NCI-H1092 treated with DMSO at 0.1 percent for 48 hours (cell line): ENCODE data around the gene EFNA5.
"Not testable (repeated sequence)": the region's sequence is repeated elsewhere in the genome, so short reads cannot be mapped to it uniquely, and the experiment has no call there.

Source experiments
- DNase-seq: peaks from one replicate; lab custom pipeline; 2025; lab: John Stamatoyannopoulos, UW

Gene EFNA5

GRCh38 chr5:107517185-107518033, 153.3 kb downstream of the EFNA5 start:
- DNase-seq = no peak

GRCh38 chr5:107516452-107517184, 154.1 kb downstream of the EFNA5 start:
- no peak for DNase-seq

GRCh38 chr5:107515521-107516080, 155.1 kb downstream of the EFNA5 start:
- DNase-seq = no peak

- no peak for DNase-seq
Measured at GRCh38 chr5:107514305-107514704, 156.4 kb downstream of the EFNA5 start.

- DNase-seq = no peak
Measured at GRCh38 chr5:107513337-107514085, 157.2 kb downstream of the EFNA5 start.

GRCh38 chr5:107512029-107512428, 158.7 kb downstream of the EFNA5 start:
- no peak for DNase-seq

- DNase-seq = no peak
Measured at GRCh38 chr5:107510125-107510524, 160.6 kb downstream of the EFNA5 start.

- DNase-seq = no peak
Measured at GRCh38 chr5:107508097-107508496, 162.6 kb downstream of the EFNA5 start.

GRCh38 chr5:107505763-107506534, 164.8 kb downstream of the EFNA5 start:
- DNase-seq = peak; percentile 34

GRCh38 chr5:107504424-107504823, 166.3 kb downstream of the EFNA5 start:
- no peak for DNase-seq

- peak; percentile 81 for DNase-seq
Measured at GRCh38 chr5:107502676-107503060, 168.1 kb downstream of the EFNA5 start.

GRCh38 chr5:107501965-107502675, 168.6 kb downstream of the EFNA5 start:
- no peak for DNase-seq

GRCh38 chr5:107500840-107501239, 169.9 kb downstream of the EFNA5 start:
- no peak for DNase-seq

GRCh38 chr5:107500347-107500746, 170.4 kb downstream of the EFNA5 start:
- DNase-seq = peak; percentile 15

GRCh38 chr5:107499776-107500175, 171.0 kb downstream of the EFNA5 start:
- DNase-seq = no peak

GRCh38 chr5:107499237-107499636, 171.5 kb downstream of the EFNA5 start:
- no peak for DNase-seq

- no peak for DNase-seq
Measured at GRCh38 chr5:107496466-107496865, 174.3 kb downstream of the EFNA5 start.

GRCh38 chr5:107494129-107494528, 176.6 kb downstream of the EFNA5 start:
- not testable (repeated sequence) for DNase-seq

GRCh38 chr5:107487056-107487542, 183.6 kb downstream of the EFNA5 start:
- DNase-seq = no peak

- DNase-seq = no peak
Measured at GRCh38 chr5:107486489-107486888, 184.2 kb downstream of the EFNA5 start.

- DNase-seq = no peak
Measured at GRCh38 chr5:107485184-107485583, 185.6 kb downstream of the EFNA5 start.
